ENCODE data around the gene CNTNAP4.

CNTNAP4 gene

DNA sequence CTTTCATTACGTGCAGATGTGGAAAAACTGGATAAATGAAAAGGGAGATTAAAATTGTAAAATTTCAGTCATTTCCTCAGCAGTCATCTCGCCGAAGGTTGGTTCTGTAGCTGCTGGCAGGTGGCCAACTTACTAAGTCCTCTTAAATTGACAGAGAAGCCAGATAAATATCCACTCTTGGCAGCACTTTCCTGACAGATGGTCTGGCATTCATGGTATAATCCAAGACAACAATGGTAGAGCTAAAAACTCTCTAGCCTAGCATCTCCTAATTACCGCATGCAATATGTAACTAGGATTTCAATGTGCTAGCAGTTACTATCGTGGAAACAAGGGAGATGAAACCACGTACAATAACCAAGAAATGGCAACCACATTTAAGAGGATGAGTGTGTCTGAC lies 306.3 kb downstream of the CNTNAP4 start:
- no peak for DNase-seq
- Histone ChIP-seq H3K36me3 (no peaks in the 10 kb centered on the region), H3K27me3 (no peaks in the 10 kb centered on the region), H3K27ac (no peak overlapping the region), H3K4me3 (no peak overlapping the region), H3K4me1 (no peaks in the 10 kb centered on the region), H3K9me3 (no peaks in the 10 kb centered on the region)
- intact Hi-C loops (cut with DNase I; ENCODE audit: low total_unique reads): no loop called here
- TF ChIP-seq, protein P1, sequence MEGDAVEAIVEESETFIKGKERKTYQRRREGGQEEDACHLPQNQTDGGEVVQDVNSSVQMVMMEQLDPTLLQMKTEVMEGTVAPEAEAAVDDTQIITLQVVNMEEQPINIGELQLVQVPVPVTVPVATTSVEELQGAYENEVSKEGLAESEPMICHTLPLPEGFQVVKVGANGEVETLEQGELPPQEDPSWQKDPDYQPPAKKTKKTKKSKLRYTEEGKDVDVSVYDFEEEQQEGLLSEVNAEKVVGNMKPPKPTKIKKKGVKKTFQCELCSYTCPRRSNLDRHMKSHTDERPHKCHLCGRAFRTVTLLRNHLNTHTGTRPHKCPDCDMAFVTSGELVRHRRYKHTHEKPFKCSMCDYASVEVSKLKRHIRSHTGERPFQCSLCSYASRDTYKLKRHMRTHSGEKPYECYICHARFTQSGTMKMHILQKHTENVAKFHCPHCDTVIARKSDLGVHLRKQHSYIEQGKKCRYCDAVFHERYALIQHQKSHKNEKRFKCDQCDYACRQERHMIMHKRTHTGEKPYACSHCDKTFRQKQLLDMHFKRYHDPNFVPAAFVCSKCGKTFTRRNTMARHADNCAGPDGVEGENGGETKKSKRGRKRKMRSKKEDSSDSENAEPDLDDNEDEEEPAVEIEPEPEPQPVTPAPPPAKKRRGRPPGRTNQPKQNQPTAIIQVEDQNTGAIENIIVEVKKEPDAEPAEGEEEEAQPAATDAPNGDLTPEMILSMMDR (IDR thresholded peaks at IDR 0.05): no peak

DNA sequence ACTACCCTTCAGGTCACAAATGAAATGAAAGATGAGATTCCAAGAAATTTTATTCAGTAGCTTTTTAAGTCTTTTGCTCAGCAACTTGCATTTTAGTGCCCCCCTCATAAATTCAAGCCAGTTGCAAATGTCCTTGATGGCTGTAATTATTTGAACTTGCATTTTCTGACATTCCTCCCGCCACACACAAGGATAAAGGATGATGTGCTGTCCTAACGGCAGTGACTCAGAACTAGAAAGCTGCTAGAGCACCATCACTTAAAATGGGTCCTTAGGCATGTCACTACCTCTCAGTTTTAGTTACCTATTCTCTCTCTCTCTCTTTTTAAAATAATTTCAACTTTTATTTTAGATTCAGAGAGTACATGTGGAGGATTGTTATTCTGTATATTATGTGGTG lies 306.7 kb downstream of the CNTNAP4 start:
- Histone ChIP-seq H3K27ac (no peak overlapping the region), H3K4me1 (no peaks in the 10 kb centered on the region), H3K9me3 (no peaks in the 10 kb centered on the region), H3K27me3 (no peaks in the 10 kb centered on the region), H3K36me3 (no peaks in the 10 kb centered on the region), H3K4me3 (no peak overlapping the region)
- intact Hi-C loops (cut with DNase I; ENCODE audit: low total_unique reads): no loop called here
- no peak for DNase-seq
- TF ChIP-seq, protein P1 (IDR thresholded peaks at IDR 0.05): no peak

DNA sequence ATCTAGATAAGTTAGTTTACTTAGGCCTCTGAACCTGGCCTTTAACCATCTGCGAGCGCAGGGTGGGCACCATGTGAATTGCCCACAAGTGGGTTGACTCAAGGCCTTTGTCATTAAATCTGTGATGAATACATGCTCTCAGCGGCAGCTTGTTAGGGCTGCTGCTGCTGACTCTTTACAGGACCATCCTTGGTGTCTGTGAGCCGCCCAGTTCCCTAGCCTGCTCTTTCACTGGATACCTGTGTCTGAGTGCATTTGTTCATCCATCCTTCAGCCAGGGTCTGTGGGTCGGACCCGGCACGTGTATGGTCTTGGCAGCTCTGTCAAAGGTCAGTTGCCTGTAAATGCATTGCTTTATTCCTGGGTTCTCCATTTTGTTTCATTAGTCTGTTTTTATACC lies 321.3 kb downstream of the CNTNAP4 start:
- TF ChIP-seq, protein P1 (IDR thresholded peaks at IDR 0.05): no peak
- no peaks in the 10 kb centered on the region for H3K4me1 ChIP-seq
- H3K27ac ChIP-seq: no peak overlapping the region
- DNase-seq: no peak
- no peaks in the 10 kb centered on the region for H3K36me3 ChIP-seq
- H3K4me3 ChIP-seq: no peak overlapping the region
- intact Hi-C loops (cut with DNase I; ENCODE audit: low total_unique reads): no loop called here
- no peaks in the 10 kb centered on the region for H3K27me3 ChIP-seq
- H3K9me3 ChIP-seq: no peaks in the 10 kb centered on the region

DNA sequence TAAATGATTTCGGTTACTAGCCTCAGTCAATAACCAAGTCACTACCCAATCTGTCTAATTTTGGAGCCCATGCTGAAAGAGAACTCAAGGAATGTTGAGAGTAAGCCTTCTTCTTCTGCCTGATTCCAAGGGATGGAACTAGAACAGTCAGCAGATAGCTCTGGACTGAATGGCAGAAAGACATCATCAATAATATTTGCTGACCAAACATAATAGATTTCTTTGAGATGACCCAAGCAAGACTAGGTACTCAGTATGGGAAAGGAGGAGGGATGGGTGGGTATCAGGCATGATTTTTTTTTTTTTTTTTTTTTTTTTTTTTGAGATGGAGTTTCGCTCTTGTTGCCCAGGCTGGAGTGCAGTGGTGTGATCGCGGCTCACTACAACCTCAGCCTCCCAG lies 330.1 kb downstream of the CNTNAP4 start:
- intact Hi-C loops (cut with DNase I; ENCODE audit: low total_unique reads): no loop called here
- H3K9me3 ChIP-seq: no peaks in the 10 kb centered on the region
- H3K4me1 ChIP-seq: no peaks in the 10 kb centered on the region
- TF ChIP-seq, protein P1 (IDR thresholded peaks at IDR 0.05): no peak
- no peak overlapping the region for H3K4me3 ChIP-seq
- no peaks in the 10 kb centered on the region for H3K36me3 ChIP-seq
- H3K27ac ChIP-seq: no peak overlapping the region
- no peaks in the 10 kb centered on the region for H3K27me3 ChIP-seq
- no peak for DNase-seq

Measured in tibial artery (tissue), 4 donors.